Astrocyte of the spinal cord (primary cell): ENCODE results near the gene SMARCA2.

Experiments
- DNase-seq: peaks from one replicate; pipeline ENCODE4 v3.0.0; 2011; ENCODE audit warnings: low read depth, low spot score
- H3K4me3 ChIP-seq: 2 replicates; pipeline ENCODE4 v1.5.1; 2011; ENCODE audit warnings: low read depth, mild to moderate bottlenecking, low read length, moderate library complexity
- CTCF ChIP-seq: IDR thresholded peaks from 2 replicates; pipeline ENCODE4 v1.5.1; 2012; ENCODE audit warnings: low read depth, mild to moderate bottlenecking, low read length, inconsistent platforms
- in situ Hi-C: cut with HindIII; loops from 2 replicates; pipeline ENCODE4 v1.10.0; 2017; ENCODE audit warnings: low sequenced_read_pairs

The SMARCA2 gene

GRCh38 chr9:2152966-2153629 is 138.0 kb downstream of the SMARCA2 start:
- in situ Hi-C loops: no loop called here
- DNase-seq: no peak
- no peak overlapping the region for H3K4me3 ChIP-seq
- no peak for TF ChIP-seq CTCF

- in situ Hi-C loops: no loop called here
- TF ChIP-seq CTCF: no peak
- no peak for DNase-seq
- no peak overlapping the region for H3K4me3 ChIP-seq
Measured at GRCh38 chr9:2153630-2154217, 138.6 kb downstream of the SMARCA2 start.

- H3K4me3 ChIP-seq: no peak overlapping the region
- in situ Hi-C loops: no loop called here
- no peak for TF ChIP-seq CTCF
- DNase-seq: no peak
Measured at GRCh38 chr9:2154731-2155130, 139.6 kb downstream of the SMARCA2 start.

- in situ Hi-C loops: no loop called here
- no peak for TF ChIP-seq CTCF
Measured at GRCh38 chr9:2155966-2156365, 140.8 kb downstream of the SMARCA2 start.

GRCh38 chr9:2157277-2158110 is 142.3 kb downstream of the SMARCA2 start:
- DNase-seq: peak; percentile 63
- in situ Hi-C loops: no loop called here
- H3K4me3 ChIP-seq: peak overlapping the region; percentile 53
- no peak for TF ChIP-seq CTCF

More at GRCh38 chr9:2155966-2156365, 140.8 kb downstream of the SMARCA2 start:
- DNase-seq: no peak
- no peak overlapping the region for H3K4me3 ChIP-seq

- H3K4me3 ChIP-seq: peak overlapping the region; percentile 53
- DNase-seq: peak; percentile 73
- in situ Hi-C loops: no loop called here
- no peak for TF ChIP-seq CTCF
Measured at GRCh38 chr9:2158111-2158610, 143.0 kb downstream of the SMARCA2 start.
